SU-DHL-6 (cell line): ENCODE data around the gene ASCL2.

Source experiments
- H2AFZ ChIP-seq: fragments of 200-600 bp; sonication (generic); 2 replicates; pipeline ENCODE4 v1.6.1; 2014; ENCODE audit warnings: low read depth, mild to moderate bottlenecking, moderate library complexity, mixed read lengths, antibody characterized with exemption, low read length; ENCODE audit not compliant: severe bottlenecking
- H3F3A ChIP-seq: fragments of 200-600 bp; shearing (Covaris generic); 2 replicates; pipeline ENCODE4 v1.6.0; 2016; ENCODE audit warnings: antibody characterized with exemption, mild to moderate bottlenecking; ENCODE audit not compliant: insufficient read depth
- H3K27ac ChIP-seq: fragments of 200-600 bp; sonication (generic); 2 replicates; pipeline ENCODE4 v1.5.1; 2016; ENCODE audit warnings: low read depth, mild to moderate bottlenecking, low read length, moderate library complexity, mixed read lengths
- H3K27me3 ChIP-seq: fragments of 200-600 bp; sonication (generic), shearing (Covaris generic); 2 replicates; pipeline ENCODE4 v1.6.0; 2014; ENCODE audit warnings: mild to moderate bottlenecking, low read length
- H3K36me3 ChIP-seq: fragments of 200-600 bp; sonication (generic); 2 replicates; pipeline ENCODE4 v1.6.1; 2014; ENCODE audit warnings: mild to moderate bottlenecking, low read length, mixed read lengths
- H3K4me2 ChIP-seq: fragments of 300-600, 200-600 bp; shearing (Covaris generic), sonication (generic); 2 replicates; pipeline ENCODE4 v1.6.0; 2014; ENCODE audit warnings: low read length, low read depth, mild to moderate bottlenecking; ENCODE audit not compliant: poor library complexity, severe bottlenecking
- H3K4me3 ChIP-seq: fragments of 200-600 bp; sonication (generic); 2 replicates; pipeline ENCODE4 v1.5.1; 2014; ENCODE audit warnings: antibody characterized with exemption, low read length, mild to moderate bottlenecking, mixed read lengths; ENCODE audit not compliant: insufficient read depth, poor library complexity, severe bottlenecking
- H3K79me2 ChIP-seq: fragments of 200-600 bp; sonication (generic); 2 replicates; pipeline ENCODE4 v1.6.1; 2014; ENCODE audit warnings: mild to moderate bottlenecking, low read length, moderate library complexity; ENCODE audit not compliant: insufficient read depth
- H3K9ac ChIP-seq: fragments of 200-600 bp; sonication (generic); 2 replicates; pipeline ENCODE4 v1.7.0; 2014; ENCODE audit warnings: mild to moderate bottlenecking, low read length
- H3K9me2 ChIP-seq: fragments of 200-600 bp; sonication (generic); replicated peaks from 2 replicates; pipeline ENCODE4 v1.6.1; 2014; ENCODE audit warnings: low read length; ENCODE audit not compliant: insufficient read depth
- H3K9me3 ChIP-seq: fragments of 200-600 bp; sonication (generic); 2 replicates; pipeline ENCODE4 v1.6.1; 2014; ENCODE audit warnings: low read length, mixed read lengths; ENCODE audit not compliant: insufficient read depth
- H4K20me1 ChIP-seq: fragments of 200-600 bp; sonication (generic); 2 replicates; pipeline ENCODE4 v1.6.1; 2014; ENCODE audit warnings: low read depth, mild to moderate bottlenecking, antibody characterized with exemption, low read length, moderate library complexity, mixed read lengths
- EZH2phosphoT487 ChIP-seq: fragments of 200-600 bp; sonication (generic), shearing (Covaris generic); conservative IDR thresholded peaks from 2 replicates; pipeline ENCODE4 v1.6.1; 2018; ENCODE audit warnings: mild to moderate bottlenecking, antibody characterized with exemption, low read length, moderate library complexity, mixed read lengths
- TF ChIP-seq, protein P1 (sequence below): fragments of 200-600 bp; sonication (generic); IDR thresholded peaks from one replicate; pipeline ENCODE4 v1.5.1; 2017; ENCODE audit warnings: antibody characterized with exemption, mild to moderate bottlenecking, low read length, moderate library complexity; ENCODE audit not compliant: insufficient read depth, poor library complexity, severe bottlenecking

Gene ASCL2

GRCh38 chr11:2304506-2305139 is 34.2 kb upstream of the ASCL2 start:
- Histone ChIP-seq H3K27ac (no peak overlapping the region), H4K20me1 (no peaks in the 10 kb centered on the region), H3K9me3 (no peaks in the 10 kb centered on the region), H3K27me3 (no peaks in the 10 kb centered on the region), H3K4me2 (no peak overlapping the region), H3K9ac (no peak overlapping the region), H3K79me2 (no peaks in the 10 kb centered on the region), H3F3A (no peaks in the 10 kb centered on the region), H3K9me2 (no peaks in the 10 kb centered on the region), H2AFZ (no peak overlapping the region), H3K36me3 (no peaks in the 10 kb centered on the region), H3K4me3 (no peak overlapping the region)
- TF ChIP-seq EZH2phosphoT487: no peak
- TF ChIP-seq, protein P1, sequence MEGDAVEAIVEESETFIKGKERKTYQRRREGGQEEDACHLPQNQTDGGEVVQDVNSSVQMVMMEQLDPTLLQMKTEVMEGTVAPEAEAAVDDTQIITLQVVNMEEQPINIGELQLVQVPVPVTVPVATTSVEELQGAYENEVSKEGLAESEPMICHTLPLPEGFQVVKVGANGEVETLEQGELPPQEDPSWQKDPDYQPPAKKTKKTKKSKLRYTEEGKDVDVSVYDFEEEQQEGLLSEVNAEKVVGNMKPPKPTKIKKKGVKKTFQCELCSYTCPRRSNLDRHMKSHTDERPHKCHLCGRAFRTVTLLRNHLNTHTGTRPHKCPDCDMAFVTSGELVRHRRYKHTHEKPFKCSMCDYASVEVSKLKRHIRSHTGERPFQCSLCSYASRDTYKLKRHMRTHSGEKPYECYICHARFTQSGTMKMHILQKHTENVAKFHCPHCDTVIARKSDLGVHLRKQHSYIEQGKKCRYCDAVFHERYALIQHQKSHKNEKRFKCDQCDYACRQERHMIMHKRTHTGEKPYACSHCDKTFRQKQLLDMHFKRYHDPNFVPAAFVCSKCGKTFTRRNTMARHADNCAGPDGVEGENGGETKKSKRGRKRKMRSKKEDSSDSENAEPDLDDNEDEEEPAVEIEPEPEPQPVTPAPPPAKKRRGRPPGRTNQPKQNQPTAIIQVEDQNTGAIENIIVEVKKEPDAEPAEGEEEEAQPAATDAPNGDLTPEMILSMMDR: no peak

DNA sequence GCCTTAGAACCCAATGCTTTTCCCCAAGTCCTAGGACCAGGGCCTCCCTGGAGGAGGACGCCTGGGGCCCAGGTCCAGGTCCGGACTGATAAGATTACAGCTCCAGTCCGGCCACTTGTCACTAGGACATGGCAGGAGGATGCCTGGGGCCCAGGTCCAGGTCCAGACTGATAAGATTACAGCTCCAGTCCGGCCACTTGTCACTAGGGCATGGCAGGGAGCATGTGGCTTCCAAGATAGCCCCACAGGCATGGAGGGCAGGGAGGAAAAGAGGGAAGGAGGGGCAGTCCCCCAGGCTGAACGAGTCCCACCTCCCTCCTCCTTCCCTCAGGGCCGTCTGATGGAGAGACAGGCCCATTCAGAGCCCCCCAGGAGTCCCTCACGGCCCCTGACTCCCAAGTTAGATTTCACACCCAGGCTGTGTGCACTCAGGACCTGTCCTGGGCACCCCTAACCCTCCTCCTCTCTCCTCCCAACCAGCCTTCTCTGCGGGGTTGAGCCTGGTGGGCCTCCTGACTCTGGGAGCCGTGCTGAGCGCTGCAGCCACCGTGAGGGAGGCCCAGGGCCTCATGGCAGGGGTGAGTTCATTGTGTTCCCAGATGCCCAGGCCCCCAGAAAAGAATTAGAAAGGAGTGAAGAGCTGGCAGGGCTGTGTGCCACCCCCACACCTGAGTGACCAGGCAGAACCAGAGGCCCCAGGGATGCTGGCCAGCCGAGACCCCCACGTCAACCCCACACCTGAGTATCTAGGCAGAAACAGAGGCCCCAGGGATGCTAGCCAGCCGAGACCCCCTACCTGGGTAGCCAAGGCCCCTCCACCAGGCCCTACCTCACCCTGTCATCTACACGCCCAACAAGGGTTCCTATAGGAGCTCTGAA is 33.5 kb upstream of the ASCL2 start:
- no peaks in the 10 kb centered on the region for H3K9me3 ChIP-seq
- H4K20me1 ChIP-seq: no peaks in the 10 kb centered on the region
- no peaks in the 10 kb centered on the region for H3F3A ChIP-seq
- no peak overlapping the region for H3K27ac ChIP-seq
- H3K4me3 ChIP-seq: no peak overlapping the region
- no peak overlapping the region for H3K4me2 ChIP-seq
- no peaks in the 10 kb centered on the region for H3K9me2 ChIP-seq
- H3K79me2 ChIP-seq: no peaks in the 10 kb centered on the region
- H2AFZ ChIP-seq: no peak overlapping the region
- H3K27me3 ChIP-seq: no peaks in the 10 kb centered on the region
- H3K9ac ChIP-seq: no peak overlapping the region
- no peak for TF ChIP-seq EZH2phosphoT487
- TF ChIP-seq, protein P1: no peak
- no peaks in the 10 kb centered on the region for H3K36me3 ChIP-seq

DNA sequence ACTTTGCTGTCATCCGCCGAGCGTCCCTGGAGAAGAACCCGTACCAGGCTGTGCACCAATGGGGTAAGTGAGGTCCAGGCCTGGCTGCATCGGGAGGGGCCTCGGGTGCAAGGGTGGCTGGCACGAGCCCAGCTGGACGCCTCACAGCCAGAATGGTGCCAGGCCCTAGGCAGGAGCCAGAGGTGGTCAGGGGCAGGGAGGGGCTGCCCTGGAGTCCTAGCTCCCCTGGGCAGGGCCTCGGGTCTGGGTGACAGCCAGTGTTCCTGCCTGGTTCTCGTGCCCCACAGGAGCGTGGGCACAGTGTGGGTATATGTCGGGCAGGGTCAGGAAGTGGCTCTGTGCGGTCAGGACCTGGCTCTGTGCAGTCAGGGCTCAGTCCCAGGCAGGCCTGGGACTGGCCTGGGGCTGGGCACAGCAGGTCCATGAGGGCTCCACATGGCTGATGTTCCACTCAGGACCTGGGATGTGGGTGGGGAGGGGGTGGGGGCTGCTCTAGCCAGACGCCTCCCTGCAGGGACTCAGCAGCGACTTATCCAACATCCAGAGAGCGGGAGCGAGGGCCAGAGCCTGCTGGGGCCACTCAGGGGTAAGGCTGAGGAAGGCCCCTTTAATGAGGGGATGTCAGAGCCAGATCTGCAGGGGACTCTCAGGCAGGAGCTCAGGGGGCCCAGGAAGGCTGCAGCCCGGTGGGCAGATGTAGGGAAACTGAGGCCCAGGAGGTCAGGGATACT is 32.7 kb upstream of the ASCL2 start:
- Histone ChIP-seq H4K20me1 (no peaks in the 10 kb centered on the region), H3K9ac (no peak overlapping the region), H3K27ac (no peak overlapping the region), H3K9me3 (no peaks in the 10 kb centered on the region), H3F3A (no peaks in the 10 kb centered on the region), H3K9me2 (no peaks in the 10 kb centered on the region), H3K79me2 (no peaks in the 10 kb centered on the region), H3K27me3 (no peaks in the 10 kb centered on the region), H3K4me3 (no peak overlapping the region), H3K36me3 (no peaks in the 10 kb centered on the region), H2AFZ (no peak overlapping the region), H3K4me2 (no peak overlapping the region)
- TF ChIP-seq, protein P1: no peak
- TF ChIP-seq EZH2phosphoT487: no peak
